HG02884 (cell line): Measurements from ENCODE around the gene HDAC11.
"Not testable (repeated sequence)": the region's sequence is repeated elsewhere in the genome, so short reads cannot be mapped to it uniquely, and the experiment has no call there.

Experiments used
- ATAC-seq: cut with Tn5 transposase; IDR thresholded peaks from one replicate; pipeline ENCODE4 v1.9.1; 2021; ENCODE audit warnings: mild to moderate bottlenecking, moderate library complexity; ENCODE audit not compliant: unreplicated experiment

Gene HDAC11

DNA sequence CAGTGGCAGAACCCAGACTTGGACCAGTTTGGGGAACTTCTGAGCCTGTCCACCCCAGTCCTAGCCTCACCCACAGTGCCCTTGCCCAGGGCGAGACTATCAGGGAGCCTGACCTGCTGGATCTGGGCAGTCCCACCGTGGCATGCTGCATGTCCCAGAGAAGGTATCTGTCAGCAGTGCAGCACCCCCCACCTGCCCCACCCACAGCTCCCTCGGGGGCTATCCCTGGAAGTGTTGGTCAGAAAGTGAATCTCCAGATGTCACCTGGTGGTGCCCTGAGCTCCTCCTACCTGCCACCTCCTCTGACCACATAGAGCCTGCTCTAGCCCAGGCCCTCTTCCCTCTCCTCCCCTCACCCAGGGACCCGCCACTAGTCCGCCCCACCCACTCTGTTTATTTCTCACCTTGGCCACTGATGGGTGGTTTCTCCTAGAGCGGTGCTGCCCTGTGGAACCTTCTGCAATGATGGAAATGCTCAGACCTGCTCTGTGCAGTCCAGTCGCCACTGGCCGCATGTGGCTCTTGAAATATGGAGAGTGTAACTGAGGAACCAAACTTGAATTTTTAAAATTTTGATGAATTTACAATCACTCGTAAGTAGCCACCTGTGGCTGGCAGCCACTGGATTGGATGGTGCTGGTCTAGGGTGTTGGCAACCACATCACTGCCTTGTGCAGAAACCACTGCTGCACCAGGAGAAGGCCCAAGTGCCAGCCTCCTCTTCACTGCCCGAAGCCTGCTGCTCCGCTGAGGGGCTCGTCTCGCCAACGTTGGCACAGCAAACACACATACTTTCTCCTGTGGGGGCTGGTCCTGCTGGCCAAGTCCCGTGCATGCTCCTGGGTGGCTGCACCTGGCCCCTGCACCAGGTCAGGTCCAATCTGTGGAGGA is 13.1 kb downstream of the HDAC11 start:
- no peak for ATAC-seq

DNA sequence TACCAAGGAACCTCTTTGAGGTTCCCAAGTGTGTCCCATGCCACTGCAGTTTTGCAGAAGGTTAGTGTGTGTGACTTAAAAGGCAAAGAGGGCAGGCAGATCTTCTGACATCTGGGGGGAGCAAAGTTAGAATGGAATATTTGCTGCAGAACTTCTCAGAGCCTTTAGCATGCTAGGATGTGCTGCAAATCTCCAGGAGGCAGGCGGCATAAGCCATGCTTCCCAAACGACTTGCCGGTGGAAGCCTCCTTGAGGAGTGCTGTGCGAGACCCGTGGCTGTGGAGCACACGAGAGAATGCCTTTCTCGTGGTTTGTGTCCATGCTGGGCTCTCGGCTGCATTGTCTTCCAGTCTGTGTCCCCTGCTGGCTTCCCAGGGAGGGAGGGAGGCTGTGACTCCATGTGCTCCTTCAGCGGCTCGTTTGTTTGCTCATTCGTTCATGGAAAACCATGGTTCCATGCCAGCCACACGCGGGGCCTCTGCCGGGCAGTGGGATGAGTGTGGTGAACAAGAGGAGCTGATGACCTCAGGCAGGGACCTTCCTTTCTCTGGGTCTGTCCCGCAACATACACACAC is 13.8 kb downstream of the HDAC11 start:
- no peak for ATAC-seq

GRCh38 chr3:13494463-13495350 is 14.6 kb downstream of the HDAC11 start:
- no peak for ATAC-seq

DNA sequence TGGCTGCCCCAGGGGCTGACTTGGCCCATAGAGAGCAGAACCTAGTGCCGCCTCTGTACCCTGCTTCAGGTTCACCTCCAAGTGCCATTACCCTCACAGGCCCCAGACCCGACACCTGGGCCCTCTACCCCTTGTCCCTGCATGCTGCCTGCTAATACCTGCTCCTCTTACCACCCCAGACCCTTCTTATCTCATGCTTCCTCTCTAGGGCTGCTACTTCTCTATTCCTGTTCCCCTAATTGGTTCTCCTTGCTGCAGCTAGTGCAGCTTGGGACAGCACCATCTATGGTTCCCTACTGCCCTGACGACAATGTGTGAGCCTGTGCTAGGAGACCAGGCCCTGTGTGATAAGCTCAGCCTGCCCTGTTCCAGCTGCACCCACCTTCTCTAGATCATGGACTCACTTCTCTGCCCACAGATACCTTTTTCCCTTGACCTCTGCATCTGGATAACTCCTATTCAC is 15.3 kb downstream of the HDAC11 start:
- ATAC-seq: no peak

GRCh38 chr3:13495921-13496723 is 16.0 kb downstream of the HDAC11 start:
- peak; percentile 83 for ATAC-seq

- ATAC-seq: no peak
Measured at GRCh38 chr3:13496879-13497278, 16.8 kb downstream of the HDAC11 start.

- ATAC-seq: no peak
Measured at GRCh38 chr3:13497386-13497785, 17.3 kb downstream of the HDAC11 start.

- ATAC-seq: no peak
Measured at GRCh38 chr3:13498354-13499060, 18.4 kb downstream of the HDAC11 start.

- not testable (repeated sequence) for ATAC-seq
Measured at GRCh38 chr3:13499246-13499645, 19.1 kb downstream of the HDAC11 start.

GRCh38 chr3:13500133-13500885 is 20.2 kb downstream of the HDAC11 start:
- ATAC-seq: no peak

DNA sequence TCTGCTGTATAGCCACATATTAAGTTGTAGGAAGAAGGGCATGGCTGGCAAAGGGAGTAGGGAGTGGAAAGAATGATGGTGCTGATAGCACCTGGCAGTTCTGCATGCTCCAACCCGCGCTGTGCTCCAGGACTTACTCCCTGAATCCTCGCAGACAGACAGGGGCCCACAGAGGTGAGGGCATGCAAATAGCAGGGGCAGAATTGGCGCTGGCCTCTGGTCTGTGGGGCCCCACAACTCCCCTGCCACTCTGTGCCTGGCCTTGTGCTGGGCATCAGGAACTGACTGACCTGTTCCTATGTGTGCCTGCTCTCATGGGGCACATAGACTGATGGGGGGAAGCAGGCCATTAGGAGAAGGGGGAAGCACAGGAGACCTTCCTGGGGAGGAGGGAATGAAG is 20.9 kb downstream of the HDAC11 start:
- ATAC-seq: no peak

DNA sequence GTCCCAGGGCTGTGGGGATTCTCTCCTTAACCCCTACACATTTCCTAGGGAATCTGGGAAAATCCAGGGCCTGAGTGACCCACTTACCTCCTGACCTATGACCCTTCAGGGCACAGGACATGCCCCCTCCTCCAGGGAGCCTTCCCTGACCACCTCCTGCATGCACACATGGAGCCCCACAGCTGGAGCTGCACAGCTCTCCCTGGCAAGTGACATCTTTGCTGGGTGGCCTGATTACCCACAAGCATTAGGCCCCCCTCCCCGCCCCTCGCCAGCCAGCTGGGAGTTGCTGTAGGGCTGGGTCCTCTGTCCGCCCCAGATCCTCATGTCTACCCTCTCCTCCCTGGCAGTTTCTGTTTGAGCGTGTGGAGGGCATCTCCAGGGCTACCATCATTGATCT is 21.4 kb downstream of the HDAC11 start:
- ATAC-seq: no peak

DNA sequence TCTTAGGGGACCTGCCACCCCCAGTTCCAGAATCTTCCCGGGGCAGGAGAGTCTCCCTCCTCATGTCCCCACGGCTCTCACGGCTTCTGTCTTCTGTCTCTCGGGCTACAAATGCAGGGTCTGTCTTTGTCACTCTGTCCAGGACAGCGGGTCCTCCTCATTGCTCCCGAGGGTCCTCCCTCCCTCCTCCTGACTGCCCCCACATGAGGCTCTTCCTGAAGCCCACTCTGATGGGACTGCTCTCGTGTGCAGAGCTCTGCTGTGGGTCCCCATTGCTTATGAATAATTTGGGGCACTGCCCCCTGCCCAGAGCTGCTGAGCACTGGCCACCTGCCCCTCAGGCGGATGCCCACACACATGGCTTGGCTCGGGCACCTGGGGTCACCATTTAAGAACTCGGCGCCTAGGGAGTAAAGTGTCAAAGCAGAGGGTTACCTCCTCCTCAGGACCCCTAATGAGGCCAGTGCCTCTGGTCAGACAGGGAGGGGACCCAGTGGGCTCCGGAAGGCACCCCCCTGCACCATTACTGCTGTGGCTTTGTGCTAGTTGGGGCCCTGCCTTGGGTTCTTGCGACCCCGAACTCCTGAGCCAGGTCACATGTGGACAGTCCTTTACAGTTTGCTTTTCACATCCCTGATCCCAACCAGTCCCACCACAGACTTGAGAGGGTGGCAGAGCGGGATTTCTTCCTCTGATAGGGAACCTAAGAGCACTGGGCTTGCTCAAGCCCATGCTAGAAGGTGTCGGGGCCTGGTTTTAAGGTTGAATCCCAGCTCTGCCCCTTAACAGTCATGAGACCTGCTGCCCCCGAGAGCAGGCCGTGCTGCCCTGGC is 22.1 kb downstream of the HDAC11 start:
- ATAC-seq: no peak

DNA sequence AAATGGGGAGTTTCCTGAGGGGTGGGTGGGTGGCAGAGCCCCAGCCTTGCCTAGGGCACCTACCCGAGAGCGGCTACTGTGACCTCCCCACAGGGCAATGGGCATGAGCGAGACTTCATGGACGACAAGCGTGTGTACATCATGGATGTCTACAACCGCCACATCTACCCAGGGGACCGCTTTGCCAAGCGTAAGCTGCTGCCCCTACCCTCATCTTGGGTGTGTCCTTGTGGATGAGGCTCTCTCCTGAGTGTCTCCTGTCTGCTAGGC is 22.6 kb downstream of the HDAC11 start:
- no peak for ATAC-seq

DNA sequence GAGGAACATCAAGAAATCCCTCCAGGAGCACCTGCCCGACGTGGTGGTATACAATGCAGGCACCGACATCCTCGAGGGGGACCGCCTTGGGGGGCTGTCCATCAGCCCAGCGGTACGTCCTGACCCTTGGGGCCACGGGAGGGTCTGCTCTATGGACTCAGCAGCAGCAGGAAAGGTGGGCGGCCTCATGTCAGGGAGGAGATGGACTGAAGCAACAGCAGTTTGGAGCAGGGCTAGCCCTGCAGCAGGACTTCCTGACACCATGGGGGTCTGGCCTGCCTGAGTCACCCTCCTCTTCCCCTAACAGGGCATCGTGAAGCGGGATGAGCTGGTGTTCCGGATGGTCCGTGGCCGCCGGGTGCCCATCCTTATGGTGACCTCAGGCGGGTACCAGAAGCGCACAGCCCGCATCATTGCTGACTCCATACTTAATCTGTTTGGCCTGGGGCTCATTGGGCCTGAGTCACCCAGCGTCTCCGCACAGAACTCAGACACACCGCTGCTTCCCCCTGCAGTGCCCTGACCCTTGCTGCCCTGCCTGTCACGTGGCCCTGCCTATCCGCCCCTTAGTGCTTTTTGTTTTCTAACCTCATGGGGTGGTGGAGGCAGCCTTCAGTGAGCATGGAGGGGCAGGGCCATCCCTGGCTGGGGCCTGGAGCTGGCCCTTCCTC is 24.2 kb downstream of the HDAC11 start:
- no peak for ATAC-seq

- no peak for ATAC-seq
Measured at GRCh38 chr3:13505147-13506130, 25.3 kb downstream of the HDAC11 start.

DNA sequence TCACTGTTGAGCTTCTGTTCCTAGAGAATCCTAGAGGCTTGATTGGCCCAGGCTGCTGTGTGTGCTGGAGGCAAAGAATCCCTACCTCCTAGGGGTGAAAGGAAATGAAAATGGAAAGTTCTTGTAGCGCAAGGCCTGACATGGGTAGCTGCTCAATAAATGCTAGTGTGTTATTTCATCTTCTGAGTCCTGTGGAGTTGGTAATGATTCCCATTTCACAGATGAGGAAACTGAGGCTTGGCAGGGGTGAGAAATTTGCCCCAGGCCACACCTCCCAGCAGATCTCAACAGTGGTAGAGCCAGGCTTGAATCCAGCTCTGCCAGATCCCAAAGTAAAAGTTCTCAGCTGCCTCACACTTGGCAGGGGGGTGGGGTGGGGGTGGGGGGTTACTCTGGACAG is 26.1 kb downstream of the HDAC11 start:
- ATAC-seq: no peak
